ENCODE data around the gene C2orf69. TPM values are rescaled to one million over a fixed set of nuclear protein-coding genes. Genes with fewer than 3 reads are reported as not detected.

Gene C2orf69
- total RNA-seq, 2 donors from 2014 or later = 13.5 to 16.5 TPM

DNA sequence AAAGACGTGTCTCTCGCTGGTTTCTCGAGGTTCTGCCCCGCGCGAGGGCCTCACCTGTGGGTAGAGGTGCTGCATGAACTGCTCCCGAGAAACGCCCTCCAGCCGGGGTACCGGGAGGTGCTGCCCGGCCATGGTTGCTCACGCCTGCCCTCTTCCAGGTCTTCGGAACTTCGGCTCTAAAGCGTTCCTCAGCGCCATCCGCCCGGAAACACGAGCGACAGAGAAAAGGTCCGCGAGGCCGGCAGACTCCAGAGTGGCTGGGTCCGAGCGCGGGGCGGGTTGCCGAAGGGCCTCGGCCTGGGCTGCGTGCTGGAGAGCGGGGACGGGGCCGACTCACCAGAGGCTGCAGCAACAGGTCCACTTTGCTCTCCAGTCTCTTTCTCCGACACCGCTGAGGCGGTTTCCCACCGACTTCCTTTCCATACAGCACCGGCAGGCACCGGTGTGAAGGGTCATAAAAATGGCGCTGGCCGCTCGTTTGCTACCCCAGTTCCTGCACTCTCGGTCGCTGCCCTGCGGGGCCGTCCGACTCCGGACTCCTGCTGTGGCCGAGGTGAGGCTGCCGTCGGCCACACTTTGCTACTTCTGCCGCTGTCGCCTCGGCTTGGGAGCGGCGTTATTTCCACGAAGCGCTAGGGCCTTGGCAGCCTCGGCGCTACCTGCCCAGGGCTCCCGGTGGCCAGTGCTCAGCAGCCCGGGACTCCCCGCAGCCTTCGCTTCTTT lies 44.4 kb downstream of the C2orf69 start, which contains the start of the genes MAIP1 and TYW5:
Gene MAIP1 (plus strand): TSS at position 244 of the 723 bp plus-strand sequence. CDS start 217 bp downstream, at position 461.
Gene TYW5 (minus strand): TSS at position 153 of the 723 bp plus-strand sequence. CDS start 21 bp downstream, at position 132.
- intact Hi-C loops (cut with DNase I) = no loop called here
- DNase-seq (ENCODE audit: low spot score) = peak; percentile 94

GRCh38 chr2:199956062-199956380 lies 44.9 kb downstream of the C2orf69 start:
- DNase-seq (ENCODE audit: low spot score) = no peak
- intact Hi-C loops (cut with DNase I) = no loop called here

GRCh38 chr2:199958014-199958413 lies 46.9 kb downstream of the C2orf69 start:
- intact Hi-C loops (cut with DNase I) = no loop called here
- no peak for DNase-seq (ENCODE audit: low spot score)

DNA sequence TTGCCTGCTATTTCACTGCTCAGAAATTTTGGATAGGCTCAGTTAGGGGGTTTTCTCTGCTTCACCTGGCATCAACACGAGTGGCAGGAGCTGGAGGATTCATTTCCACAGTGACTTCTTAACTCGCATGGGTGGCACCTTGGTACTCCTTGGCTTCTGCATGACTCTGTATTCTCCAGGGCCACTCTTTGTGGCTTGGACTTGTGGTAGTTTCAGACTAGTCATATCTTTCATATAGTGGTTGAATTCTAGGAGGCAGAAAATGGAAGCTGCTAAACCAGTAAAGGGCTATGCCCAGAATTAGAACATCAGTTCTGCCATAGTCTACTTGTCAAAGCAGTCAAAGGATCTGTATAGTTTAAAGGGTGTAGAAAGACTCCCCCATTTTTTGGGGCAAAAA lies 51.1 kb downstream of the C2orf69 start:
- DNase-seq (ENCODE audit: low spot score) = no peak
- intact Hi-C loops (cut with DNase I) = no loop called here

DNA sequence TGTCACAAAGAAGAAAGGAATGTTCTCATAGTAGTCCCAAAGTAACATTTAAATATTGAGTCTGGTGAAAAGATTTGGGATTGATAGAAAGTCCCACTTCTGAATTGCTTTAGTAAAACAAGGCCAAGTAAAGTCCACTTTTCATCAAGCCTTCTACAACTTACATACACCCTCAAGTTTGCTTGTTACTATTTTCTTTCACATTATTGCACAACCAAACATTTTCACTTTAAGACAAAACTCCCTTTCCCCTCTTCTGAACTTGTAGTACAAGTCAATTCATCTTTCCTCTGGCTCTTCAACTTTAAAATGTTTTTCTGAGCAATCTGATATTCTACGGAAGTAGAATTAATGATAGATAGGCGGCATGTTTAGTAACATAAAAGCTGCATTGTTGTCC lies 55.3 kb downstream of the C2orf69 start:
- DNase-seq (ENCODE audit: low spot score) = no peak
- intact Hi-C loops (cut with DNase I) = no loop called here

- intact Hi-C loops (cut with DNase I) = no loop called here
- no peak for DNase-seq (ENCODE audit: low spot score)
Measured at GRCh38 chr2:199966976-199967375, 55.9 kb downstream of the C2orf69 start.

DNA sequence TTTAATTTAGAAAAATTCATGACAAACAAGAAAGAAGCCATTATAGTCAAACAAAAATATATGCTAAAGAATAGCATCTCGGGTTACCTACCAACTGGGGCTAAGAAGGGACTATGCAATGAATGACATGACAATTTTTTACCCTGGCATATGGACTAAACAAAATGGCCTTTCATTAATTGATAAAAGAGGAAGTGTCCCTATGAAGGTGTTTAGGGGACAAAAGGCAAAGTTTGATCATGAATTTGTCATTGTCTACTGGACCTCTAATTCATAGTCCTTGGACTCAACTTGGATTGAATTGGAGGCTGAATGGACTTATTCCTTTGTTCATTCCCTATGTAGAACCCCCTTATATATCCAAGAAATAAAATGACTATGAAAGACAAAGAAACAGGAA lies 57.0 kb downstream of the C2orf69 start:
- DNase-seq (ENCODE audit: low spot score) = no peak

DNA sequence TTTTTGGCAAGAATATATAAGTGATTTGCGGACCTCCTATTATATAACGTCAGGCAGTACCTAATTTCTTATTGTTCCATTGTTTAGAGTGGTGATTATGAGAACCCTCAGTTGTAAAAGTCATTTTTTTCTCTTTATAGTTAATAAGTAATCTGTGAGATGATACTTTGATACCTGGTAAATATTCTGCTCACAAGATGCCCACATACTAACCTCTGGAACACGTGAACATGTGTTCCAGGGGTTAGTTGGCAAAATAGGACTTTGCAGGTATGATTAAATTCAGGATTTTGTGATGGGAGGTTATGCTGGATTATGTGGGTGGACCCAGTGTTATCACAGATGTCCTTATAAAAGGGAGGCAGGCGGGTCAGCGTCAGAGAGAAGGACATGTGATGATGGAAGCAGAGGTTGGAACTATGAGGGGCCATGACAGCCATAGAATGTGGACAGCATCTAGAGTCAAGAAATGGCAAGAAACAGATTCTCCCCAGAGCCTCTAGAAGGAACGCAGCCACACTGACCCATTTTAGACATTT lies 61.1 kb downstream of the C2orf69 start:
- intact Hi-C loops (cut with DNase I) = no loop called here
- DNase-seq (ENCODE audit: low spot score) = no peak

More for the DNA sequence above, 57.0 kb downstream of the C2orf69 start:
- intact Hi-C loops (cut with DNase I) = no loop called here

DNA sequence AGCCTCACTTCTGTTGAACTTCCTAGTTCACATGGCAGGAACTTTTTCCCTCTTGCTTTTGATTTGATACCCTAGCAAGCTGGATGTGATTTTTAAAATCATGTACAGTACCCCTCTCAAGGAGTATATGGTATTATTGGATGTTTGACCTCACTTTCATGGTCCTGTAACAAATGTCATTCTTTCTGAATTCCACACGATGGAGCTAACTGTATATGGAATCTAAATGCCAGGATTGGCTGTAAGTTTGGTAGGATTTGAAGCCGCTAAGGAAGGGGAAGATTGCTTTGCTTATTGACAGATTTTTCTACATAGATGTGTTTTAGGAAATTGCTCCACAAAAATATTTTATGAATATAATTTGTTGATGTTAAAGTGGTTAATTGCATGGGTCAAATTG lies 62.6 kb downstream of the C2orf69 start:
- intact Hi-C loops (cut with DNase I) = no loop called here
- no peak for DNase-seq (ENCODE audit: low spot score)

- intact Hi-C loops (cut with DNase I) = loop anchor here (5.0 kb wide), 3 partner anchors 422 to 507 kb away; no protein-coding TSS in a partner anchor
- no peak for DNase-seq (ENCODE audit: low spot score)
Measured at GRCh38 chr2:199975273-199975895, 64.3 kb downstream of the C2orf69 start.

Other genes starting within 250 kb of the C2orf69 start
- gene FTCDNL1, start 60.1 kb upstream of the C2orf69 start, total RNA-seq = 1 to 10 TPM; 1.1 to 1.6 TPM
- gene TYW5, start 44.2 kb downstream of the C2orf69 start, total RNA-seq = 1 to 10 TPM; 5.7 to 6.0 TPM
- 10 to 100 TPM; 12.3 to 14.1 TPM for gene MAIP1, start 44.3 kb downstream of the C2orf69 start, total RNA-seq